HG03097 (cell line): Measurements from ENCODE around the gene C22orf15.
A peak's percentile ranks its signal among the peaks of the same experiment; 100 is the strongest.

Experiments used
- ATAC-seq: cut with Tn5 transposase; IDR thresholded peaks from one replicate; pipeline ENCODE4 v1.9.1; 2021; ENCODE audit not compliant: unreplicated experiment, low FRiP score

Gene C22orf15

GRCh38 chr22:23750367-23750713, 12.4 kb upstream of the C22orf15 start:
- no peak for ATAC-seq

GRCh38 chr22:23750714-23751440, 11.9 kb upstream of the C22orf15 start, which contains the start of gene ZNF70:
Gene ZNF70 (minus strand): TSS chr22:23751112. CDS start chr22:23745140, 5,972 bp downstream.
- peak; percentile 67 for ATAC-seq

DNA sequence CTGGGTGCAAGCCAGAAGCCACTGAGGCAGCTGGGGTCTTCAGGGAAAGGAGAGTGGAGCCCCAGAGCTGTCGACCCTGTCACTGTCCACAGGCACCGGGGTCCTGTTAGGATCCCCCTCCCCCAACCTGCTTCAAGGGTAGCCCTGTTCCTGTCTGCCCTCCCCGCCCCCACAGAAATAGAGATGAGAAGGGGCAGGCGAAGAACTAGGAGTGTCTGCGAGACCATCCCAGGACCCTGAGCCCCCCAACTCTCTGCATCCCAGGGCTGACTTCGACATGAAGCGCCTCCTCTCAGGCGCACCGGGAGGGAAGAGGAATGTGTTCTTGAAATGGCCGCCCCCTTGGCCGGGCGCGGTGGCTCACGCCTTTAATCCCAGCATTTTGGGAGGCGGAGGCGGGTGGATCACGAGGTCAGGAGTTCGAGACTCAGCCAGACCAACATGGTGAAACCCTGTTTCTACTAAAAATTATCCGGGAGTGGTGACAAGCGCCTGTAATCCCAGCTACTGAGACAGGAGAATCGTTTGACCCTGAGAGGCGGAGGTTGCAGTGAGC, 11.3 kb upstream of the C22orf15 start:
- ATAC-seq: no peak

DNA sequence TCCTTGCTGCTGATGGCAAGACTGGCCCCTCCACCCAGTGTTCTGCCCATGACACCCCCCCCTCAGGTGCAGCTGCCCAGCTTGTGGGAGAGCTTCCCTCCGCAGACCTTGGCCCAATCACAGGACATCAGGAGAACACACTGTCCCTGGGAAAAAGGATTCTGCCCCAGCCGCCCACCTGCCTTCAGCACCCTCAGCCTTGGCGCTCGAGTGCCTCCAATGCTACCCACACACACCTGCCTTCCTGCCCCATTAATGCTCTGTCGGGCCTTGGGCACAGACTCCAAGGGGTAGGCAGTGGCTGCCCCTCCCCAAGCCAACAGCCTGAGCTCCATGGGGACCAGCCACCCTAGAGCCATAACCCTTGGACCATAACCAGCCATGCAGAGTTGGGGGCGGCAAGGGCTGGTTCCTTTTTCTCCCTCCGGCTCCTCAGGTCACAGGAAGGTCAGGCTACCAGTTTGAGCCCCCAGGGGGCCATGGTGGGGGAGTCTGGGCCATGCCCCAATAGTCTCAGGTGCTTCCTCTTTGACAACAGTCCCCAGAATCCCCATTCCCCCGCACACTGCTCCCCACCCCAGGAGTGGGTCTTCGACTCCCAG, 10.6 kb upstream of the C22orf15 start:
- no peak for ATAC-seq

DNA sequence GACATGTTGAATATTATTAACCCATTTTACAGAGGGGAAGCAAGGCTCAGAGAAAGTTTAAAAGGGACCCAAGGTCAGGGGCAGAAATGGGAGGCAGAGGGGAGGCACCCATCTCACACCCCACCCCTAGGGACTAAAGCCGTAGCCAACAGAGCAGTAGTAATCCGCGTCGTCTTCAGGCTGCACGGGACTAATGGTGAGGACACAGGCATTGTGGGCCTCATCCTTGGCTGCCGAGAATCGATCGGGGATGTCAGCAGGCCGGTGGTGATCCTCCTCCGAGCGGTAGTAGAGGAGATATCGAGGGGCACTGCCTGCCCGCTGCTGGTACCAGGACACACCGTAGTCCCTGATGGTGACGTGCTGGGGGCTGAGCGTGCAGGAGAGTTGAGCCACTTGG, 10.0 kb upstream of the C22orf15 start:
- no peak for ATAC-seq

GRCh38 chr22:23753385-23753784, 9.4 kb upstream of the C22orf15 start:
- no peak for ATAC-seq

GRCh38 chr22:23754220-23754919, 8.4 kb upstream of the C22orf15 start, which contains the start of gene VPREB3:
Gene VPREB3 (minus strand): TSS chr22:23754425. CDS start chr22:23754363, 62 bp downstream.
- no peak for ATAC-seq

DNA sequence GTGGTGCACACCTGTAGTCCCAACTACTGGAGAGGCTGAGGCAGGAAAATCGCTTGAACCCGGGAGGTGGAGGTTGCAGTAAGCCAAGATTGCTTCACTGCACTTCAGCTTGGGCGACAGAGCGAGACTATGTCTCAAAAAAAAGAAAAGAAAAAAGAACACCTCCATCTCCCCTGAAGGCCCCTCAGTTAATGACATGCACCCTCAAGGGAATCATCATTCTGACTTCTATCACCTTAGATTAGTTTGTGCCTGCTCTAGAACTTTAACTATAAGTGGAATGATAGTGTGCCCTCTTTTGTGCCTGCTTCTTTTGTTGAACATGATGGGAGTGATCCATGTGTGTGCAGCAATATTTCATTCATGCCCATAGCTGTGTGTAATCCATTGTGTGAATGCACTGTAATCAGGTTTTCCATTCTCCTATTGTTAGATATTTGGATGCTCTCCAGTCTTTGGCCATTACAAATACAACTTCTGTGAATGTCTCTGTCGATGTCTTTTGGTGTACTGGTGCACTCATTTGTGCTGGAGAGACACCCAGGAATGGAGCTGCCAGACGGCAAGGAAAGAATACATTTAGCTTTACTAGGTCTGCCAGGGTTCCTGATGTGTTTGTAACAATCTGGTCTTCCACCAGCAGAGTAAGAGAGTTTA, 7.7 kb upstream of the C22orf15 start:
- ATAC-seq: no peak

- no peak for ATAC-seq
Observed at GRCh38 chr22:23755711-23756110, 7.1 kb upstream of the C22orf15 start.

DNA sequence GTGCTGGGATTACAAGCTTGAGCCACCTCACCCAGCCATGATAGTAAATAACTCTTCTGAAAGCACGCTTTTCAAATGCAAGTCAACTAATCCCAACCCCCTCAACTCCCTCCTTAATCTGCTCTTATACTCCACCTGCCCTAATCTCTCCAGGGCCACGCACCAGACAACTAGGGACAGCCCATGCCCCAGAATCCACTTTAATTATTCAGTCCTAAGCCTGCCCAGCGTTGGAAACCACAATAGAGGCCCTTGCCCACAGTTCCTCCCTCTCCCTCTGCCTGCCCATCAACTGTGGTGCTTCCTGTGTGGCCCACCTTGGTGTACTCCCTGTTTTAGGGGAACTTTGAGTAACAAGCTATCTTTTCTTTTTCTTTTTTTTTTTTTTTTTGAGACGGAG, 5.9 kb upstream of the C22orf15 start:
- no peak for ATAC-seq

- no peak for ATAC-seq
Observed at GRCh38 chr22:23759566-23759965, 3.2 kb upstream of the C22orf15 start.

GRCh38 chr22:23760056-23760455, 2.7 kb upstream of the C22orf15 start:
- ATAC-seq: no peak

DNA sequence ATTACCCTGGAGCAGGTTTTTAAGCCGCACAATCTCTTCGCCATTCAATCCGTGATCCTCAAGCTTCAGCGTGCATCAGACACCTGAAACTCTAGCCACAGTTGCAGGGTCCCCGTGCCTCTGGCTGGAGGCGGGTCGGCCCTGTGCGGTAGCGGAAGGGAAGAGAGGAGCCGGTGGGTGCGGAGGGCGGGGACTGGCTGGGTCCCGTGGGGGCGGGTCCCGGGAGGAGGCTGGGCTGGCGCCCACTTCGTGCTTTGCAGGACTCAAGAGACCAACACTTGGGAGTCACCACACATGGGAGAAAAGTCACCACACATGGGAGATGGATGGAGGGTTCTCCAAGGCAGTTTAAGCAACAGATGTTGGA, 772 bp downstream of the C22orf15 start:
- ATAC-seq: no peak

- no peak for ATAC-seq
Observed at GRCh38 chr22:23763954-23764353, 1.2 kb downstream of the C22orf15 start.

GRCh38 chr22:23764899-23765881, 2.4 kb downstream of the C22orf15 start:
- no peak for ATAC-seq

- no peak for ATAC-seq
Observed at GRCh38 chr22:23767303-23767672, 4.5 kb downstream of the C22orf15 start.

DNA sequence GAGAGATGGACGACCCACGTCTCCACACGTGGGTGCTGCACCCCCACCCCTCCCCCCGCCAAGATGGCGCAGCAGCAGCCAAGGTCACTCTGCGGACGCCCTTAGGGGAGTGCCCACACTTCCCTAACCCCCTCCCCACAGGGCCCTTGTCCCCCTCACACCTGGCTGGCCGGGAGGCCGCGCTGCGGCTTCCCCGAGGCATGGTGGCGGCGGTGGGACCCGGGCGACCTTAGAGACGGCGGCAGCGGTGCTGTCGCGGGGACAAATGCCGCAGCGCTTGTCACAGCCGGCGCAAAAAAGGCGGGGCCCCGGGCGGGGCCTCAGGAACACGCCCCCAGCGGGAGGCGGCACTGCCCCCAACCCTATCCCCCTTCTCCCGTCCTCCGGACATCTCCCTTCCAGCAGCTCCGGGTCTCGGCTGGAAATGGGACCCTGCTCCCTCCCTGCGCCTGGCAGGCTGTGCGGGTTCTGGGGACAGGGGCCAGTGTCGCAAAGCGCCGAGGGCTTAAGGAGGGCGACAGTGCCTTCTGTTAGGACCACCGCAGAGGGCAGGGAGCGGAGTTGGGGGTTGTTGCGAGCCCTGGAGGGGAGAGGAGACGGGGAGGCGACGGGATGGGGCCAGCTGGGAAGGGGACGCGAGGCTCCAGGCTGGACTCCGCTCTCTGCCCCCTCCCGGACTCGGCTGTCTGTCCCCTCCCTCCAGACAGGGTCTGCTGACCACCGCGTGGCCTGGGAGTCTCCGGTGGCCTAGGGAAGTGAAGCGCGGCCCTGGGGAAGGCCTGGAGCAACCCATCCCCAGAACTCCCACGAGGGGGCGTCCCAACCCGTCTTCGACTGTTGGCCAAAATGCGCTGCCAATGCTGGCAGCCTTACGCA, 5.1 kb downstream of the C22orf15 start, which contains the start of gene CHCHD10:
TSS of gene CHCHD10 (minus strand) at position 300 of the 876 bp plus-strand sequence. CDS start at position 202, 98 bp downstream.
- ATAC-seq: no peak

DNA sequence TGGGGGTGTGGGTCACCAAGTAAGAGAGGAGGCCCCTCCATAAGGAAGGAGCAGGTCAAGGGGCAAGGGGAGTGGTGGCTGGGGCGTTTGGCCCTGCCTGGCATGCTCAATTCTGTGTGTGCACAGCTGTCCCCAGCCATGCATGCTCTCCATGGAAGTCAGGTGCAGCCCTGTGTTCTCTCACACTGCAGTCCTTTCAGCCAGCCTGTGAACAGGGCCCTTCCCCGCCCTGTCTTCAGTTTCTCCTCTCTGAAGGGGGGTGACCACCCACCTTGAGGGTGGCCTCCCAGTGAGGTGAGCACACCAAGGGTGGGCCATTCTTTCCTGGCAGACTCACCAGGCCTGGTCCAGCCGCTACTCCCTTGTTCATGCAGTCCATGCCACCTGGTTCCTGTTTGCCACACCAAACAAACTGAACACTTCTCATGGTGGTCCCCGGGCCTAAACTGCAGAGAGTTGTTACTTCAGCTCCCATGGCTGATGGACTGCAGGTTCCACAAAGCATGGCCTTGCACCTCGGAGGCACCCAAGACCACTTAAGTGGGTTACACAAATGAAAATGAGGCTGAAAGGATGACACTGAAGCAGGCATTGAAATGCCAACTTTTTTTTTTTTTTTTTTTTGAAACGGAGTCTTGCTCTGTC, 6.7 kb downstream of the C22orf15 start:
- ATAC-seq: no peak
